GM19099 (cell line): ENCODE measurements around the gene MACROD1.

Source experiments
- POLR2A ChIP-seq: IDR thresholded peaks from 3 replicates; pipeline ENCODE4 v1.6.1; 2011; ENCODE audit warnings: low read depth; ENCODE audit not compliant: insufficient read length; ENCODE audit errors: extremely low read depth

The MACROD1 gene

GRCh38 chr11:64115531-64116522, 50.1 kb downstream of the MACROD1 start:
- TF ChIP-seq POLR2A: no peak

DNA sequence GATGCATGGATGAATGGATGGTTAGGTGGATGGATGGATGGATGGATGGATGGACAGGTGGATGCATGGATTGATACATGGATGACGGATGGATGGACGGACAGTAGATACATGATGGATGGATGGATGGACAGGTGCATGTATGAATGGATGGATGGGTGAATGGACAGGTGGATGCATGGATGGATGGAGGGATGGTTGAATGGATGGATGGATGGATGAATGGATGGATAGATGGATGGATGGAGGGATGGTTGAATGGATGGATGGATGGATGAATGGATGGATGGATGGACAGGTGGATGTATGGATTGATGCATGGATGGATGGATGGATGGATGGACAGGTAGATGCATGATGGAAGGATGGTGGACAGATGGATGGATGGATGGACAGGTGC, 51.7 kb downstream of the MACROD1 start:
- no peak for TF ChIP-seq POLR2A

DNA sequence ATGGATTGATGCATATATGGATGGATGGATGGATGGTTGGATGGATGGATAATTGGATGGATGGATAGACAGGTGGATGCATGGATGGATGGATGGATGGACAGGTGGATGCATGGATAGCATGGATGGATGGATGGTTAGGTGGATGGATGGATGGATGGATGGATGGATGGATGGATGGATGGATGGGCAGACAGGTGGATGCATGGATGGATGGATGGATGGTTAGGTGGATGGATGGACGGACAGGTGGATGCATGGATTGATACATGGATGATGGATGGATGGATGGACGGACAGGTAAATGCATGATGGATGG, 52.5 kb downstream of the MACROD1 start:
- TF ChIP-seq POLR2A: no peak

DNA sequence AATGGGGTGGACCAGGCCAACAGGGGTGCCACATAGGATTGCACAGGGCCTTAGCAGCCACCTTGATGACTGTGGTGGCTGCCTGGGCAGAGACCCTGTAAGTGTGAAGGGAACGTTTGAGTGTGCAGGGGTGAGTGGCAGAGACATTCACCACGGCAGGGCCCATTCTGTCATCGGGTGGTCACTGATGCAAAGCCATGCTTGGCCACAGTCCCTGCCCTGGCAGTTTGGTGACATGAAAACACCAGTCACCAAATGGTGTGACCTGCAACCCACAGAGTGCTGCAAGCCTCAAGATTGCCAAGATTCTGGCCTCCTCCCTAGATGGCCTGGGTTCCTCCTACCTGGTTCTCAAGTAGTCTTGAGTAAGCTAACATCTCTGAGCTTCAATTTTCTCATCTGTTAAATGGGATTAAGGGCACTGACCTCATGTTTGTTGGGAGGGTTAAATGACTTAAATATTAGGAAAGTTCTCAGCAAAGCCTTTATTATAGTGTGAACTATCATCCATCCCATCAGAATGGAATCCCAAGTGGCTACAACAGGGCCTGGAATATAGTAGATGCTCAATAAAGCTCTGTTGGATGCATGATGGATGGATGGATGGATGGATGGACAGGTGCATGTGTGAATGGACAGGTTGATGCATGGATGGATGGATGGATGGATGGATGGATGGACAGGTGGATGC, 53.0 kb downstream of the MACROD1 start:
- no peak for TF ChIP-seq POLR2A

DNA sequence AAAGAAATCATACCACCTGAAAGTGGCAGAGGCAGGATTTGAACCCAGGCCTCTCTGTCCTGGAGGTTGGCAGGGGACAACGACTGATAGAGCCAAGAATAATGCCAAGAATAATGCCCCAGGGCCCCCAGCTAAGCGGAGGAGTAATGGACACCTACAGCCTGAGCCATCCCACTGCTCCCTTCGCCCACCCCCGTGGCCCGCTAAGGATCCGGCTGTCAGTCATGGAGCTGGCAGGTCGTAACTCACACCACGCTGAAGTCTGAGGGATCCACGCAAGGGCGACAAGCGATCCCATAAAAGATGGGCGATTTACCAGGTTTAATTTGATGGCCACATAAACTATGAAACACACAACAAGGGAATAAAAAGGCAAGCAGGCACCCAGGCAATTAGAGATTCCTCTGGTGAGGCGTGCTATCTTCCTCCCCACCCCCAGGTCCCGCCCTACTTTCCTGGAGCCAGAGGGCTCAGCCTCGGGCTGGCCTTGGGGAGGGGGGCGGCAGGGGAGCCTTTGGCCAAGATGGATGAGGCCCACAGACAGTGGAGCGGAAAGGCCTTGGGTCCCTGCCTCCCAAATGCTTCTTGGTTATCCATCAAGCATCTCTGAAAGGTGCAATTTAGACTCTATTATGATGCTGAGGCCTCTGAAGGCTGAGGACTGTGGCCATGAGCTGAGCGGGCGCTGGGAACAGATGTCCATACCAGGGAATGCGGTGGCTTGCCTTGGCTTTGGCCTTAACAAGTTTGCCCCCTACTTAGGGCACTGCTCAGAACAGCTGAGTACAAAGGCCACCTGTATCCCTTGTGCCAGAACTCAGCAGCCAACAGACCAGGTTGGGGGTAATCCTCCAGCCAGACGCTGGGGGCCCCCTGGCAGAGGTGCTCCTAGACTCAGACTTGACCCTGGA, 55.2 kb downstream of the MACROD1 start:
- no peak for TF ChIP-seq POLR2A

- no peak for TF ChIP-seq POLR2A
Measured at GRCh38 chr11:64109332-64109731, 56.6 kb downstream of the MACROD1 start.

GRCh38 chr11:64107303-64107702, 58.6 kb downstream of the MACROD1 start:
- no peak for TF ChIP-seq POLR2A

DNA sequence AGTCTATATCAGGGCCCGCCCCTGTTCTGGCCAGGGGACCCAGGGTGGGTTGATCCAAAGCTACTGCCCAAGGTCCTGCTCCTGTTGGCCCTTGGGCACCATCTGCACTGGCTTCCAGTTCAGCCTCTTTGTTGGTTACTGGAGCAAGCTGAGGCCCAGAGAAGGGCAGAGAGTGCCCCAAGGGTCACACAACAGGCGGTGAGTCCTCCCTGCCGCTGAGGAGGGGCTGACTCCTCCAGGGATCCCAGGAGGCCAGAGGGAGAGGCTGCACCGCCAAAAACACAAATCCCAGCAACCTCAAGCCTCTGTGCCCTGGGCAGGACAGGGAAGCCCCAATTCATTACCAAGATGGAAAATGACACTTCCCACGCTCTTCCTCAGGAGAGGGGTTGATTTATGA, 61.3 kb downstream of the MACROD1 start:
- TF ChIP-seq POLR2A: no peak

- TF ChIP-seq POLR2A: no peak
Measured at GRCh38 chr11:64103277-64103985, 62.5 kb downstream of the MACROD1 start.

DNA sequence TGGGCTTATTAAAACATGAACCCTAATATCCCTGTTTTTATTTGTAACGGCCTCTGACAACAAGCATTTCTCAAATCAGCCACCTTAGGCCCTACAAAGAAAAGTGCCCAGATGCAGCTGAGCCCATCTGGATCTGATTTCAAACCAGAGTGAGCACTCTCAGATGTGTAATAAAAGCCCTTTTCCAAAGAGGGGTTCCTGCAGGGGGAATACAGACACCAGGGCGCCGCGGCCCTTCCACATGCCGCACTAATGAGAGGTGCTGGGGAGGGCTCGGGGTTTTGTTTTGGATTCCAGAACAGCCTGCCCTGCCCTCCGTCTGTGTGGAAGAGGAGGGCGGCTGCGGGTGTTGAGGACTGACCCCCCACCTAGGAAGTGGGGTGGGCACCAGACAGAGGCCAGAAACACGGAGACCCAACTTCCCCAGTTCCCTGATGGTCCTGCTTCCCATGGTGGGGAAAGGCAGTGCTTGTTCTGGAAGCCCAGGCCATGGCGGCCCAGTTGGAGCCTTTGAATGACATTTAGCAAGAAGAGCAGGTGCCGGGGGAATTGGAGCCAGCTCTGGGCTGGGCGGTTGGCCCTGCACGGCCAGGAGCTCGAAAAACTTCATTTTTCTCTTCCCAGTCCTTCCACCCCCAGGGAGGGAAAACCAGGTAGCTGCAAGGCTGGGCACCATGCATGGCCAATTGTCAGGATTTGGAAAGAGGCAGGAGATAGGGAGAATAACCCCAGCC, 63.7 kb downstream of the MACROD1 start:
- TF ChIP-seq POLR2A: no peak

GRCh38 chr11:64101461-64101860, 64.5 kb downstream of the MACROD1 start:
- no peak for TF ChIP-seq POLR2A

- TF ChIP-seq POLR2A: no peak
Measured at GRCh38 chr11:64100782-64101353, 65.0 kb downstream of the MACROD1 start.

DNA sequence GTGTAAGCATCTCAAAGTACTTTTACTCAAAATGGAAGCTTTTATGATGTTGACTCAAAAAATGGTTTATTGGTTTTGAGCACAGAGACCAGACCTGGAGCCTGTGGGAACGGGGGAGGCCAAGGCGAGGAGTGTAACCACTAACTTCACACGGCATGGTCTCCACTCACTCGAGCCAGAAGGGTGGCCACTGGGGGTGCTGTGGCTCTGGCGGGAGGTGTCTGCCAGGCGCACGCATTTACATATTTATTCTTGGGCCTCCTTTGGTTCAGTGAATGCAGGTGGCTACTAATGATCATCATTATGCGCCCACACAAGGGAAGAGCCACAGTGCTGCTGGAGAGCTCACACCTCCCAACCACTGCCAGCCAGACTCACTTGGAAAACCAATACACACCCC, 65.6 kb downstream of the MACROD1 start:
- no peak for TF ChIP-seq POLR2A
